ENCODE data around the gene SPAG17.

SPAG17 gene

DNA sequence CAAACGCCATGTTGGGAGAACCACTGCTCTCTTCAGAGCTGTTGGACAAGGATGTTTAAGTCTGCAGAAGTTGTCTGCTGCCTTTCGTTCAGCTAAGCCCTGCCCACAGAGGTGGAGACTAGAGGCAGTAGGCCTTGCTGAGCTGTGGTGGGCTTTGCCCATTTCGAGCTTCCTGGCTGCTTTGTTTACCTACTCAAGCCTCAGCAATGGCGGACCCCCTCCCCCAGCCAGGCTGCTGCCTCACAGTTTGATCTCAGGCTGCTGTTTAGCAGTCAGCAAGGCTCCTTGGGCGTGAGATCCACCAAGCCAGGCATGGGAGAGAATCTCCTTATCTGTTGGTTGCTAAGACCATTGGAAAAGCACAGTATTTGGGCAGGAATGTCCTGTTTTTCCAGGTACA, 180.7 kb downstream of the SPAG17 start (continued):
- TF ChIP-seq, protein P1, sequence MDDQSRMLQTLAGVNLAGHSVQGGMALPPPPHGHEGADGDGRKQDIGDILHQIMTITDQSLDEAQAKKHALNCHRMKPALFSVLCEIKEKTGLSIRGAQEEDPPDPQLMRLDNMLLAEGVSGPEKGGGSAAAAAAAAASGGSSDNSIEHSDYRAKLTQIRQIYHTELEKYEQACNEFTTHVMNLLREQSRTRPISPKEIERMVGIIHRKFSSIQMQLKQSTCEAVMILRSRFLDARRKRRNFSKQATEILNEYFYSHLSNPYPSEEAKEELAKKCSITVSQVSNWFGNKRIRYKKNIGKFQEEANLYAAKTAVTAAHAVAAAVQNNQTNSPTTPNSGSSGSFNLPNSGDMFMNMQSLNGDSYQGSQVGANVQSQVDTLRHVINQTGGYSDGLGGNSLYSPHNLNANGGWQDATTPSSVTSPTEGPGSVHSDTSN (CRISPR knock-in tag; IDR thresholded peaks at IDR 0.05): no peak
- TF ChIP-seq HOXC10 (CRISPR knock-in tag; IDR thresholded peaks at IDR 0.05) (no peak), RBAK (tag by site-specific recombination; IDR thresholded peaks at IDR 0.05) (no peak), SALL2 (tag by site-specific recombination; IDR thresholded peaks at IDR 0.05; ENCODE audit: borderline replicate concordance) (no peak), YY2 (tag by site-specific recombination; IDR thresholded peaks at IDR 0.05) (no peak), ZNF140 (tag by site-specific recombination; IDR thresholded peaks at IDR 0.05) (no peak), ZNF701 (tag by site-specific recombination; IDR thresholded peaks at IDR 0.05) (no peak)
- TF ChIP-seq, protein P2, sequence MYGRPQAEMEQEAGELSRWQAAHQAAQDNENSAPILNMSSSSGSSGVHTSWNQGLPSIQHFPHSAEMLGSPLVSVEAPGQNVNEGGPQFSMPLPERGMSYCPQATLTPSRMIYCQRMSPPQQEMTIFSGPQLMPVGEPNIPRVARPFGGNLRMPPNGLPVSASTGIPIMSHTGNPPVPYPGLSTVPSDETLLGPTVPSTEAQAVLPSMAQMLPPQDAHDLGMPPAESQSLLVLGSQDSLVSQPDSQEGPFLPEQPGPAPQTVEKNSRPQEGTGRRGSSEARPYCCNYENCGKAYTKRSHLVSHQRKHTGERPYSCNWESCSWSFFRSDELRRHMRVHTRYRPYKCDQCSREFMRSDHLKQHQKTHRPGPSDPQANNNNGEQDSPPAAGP (tag by site-specific recombination; IDR thresholded peaks at IDR 0.05): no peak
- TF ChIP-seq, protein P3, sequence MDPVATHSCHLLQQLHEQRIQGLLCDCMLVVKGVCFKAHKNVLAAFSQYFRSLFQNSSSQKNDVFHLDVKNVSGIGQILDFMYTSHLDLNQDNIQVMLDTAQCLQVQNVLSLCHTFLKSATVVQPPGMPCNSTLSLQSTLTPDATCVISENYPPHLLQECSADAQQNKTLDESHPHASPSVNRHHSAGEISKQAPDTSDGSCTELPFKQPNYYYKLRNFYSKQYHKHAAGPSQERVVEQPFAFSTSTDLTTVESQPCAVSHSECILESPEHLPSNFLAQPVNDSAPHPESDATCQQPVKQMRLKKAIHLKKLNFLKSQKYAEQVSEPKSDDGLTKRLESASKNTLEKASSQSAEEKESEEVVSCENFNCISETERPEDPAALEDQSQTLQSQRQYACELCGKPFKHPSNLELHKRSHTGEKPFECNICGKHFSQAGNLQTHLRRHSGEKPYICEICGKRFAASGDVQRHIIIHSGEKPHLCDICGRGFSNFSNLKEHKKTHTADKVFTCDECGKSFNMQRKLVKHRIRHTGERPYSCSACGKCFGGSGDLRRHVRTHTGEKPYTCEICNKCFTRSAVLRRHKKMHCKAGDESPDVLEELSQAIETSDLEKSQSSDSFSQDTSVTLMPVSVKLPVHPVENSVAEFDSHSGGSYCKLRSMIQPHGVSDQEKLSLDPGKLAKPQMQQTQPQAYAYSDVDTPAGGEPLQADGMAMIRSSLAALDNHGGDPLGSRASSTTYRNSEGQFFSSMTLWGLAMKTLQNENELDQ (tag by site-specific recombination; IDR thresholded peaks at IDR 0.05; ENCODE audit: low read depth): no peak
- TF ChIP-seq, protein P4, sequence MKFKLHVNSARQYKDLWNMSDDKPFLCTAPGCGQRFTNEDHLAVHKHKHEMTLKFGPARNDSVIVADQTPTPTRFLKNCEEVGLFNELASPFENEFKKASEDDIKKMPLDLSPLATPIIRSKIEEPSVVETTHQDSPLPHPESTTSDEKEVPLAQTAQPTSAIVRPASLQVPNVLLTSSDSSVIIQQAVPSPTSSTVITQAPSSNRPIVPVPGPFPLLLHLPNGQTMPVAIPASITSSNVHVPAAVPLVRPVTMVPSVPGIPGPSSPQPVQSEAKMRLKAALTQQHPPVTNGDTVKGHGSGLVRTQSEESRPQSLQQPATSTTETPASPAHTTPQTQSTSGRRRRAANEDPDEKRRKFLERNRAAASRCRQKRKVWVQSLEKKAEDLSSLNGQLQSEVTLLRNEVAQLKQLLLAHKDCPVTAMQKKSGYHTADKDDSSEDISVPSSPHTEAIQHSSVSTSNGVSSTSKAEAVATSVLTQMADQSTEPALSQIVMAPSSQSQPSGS (tag by site-specific recombination; IDR thresholded peaks at IDR 0.05; ENCODE audit: low read depth): no peak

DNA sequence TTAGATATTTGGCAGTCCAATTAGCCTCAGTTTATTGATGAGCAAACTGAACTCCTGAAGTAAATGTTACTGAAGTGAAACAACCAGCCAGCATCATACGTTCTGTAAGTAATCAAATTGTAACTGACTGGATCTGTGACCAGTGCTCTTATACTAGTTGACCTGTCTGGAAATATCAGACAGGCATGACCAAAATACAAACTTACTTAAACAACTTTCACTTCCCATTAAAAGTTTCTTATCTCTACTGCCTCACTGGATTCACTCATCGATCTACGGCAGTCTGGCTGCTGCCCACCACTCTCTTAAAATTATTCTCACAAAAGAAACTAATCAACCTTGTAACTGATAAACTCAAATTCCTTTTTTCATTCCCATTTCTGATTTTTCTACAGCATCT, 199.1 kb downstream of the SPAG17 start:
- CTCF ChIA-PET: no interaction called here
- Histone ChIP-seq H3K36me3 (ENCODE audit: control insufficient read depth in 2 of 2, insufficient read depth in 1 of 2, low read length in 2 of 2) (no peaks in the 10 kb centered on the region), H3K27ac (ENCODE audit: extremely low read depth, low read depth, low read length) (no peak overlapping the region), H3K4me1 (ENCODE audit: control insufficient read depth, insufficient read depth, low read length) (no peaks in the 10 kb centered on the region), H3K4me3 (ENCODE audit: low read depth, low read length) (no peak overlapping the region), H3K9me3 (ENCODE audit: control insufficient read depth, insufficient read depth, low read depth, low read length) (no peaks in the 10 kb centered on the region)
- POLR2A ChIA-PET: no interaction called here
- TF ChIP-seq, protein P5, sequence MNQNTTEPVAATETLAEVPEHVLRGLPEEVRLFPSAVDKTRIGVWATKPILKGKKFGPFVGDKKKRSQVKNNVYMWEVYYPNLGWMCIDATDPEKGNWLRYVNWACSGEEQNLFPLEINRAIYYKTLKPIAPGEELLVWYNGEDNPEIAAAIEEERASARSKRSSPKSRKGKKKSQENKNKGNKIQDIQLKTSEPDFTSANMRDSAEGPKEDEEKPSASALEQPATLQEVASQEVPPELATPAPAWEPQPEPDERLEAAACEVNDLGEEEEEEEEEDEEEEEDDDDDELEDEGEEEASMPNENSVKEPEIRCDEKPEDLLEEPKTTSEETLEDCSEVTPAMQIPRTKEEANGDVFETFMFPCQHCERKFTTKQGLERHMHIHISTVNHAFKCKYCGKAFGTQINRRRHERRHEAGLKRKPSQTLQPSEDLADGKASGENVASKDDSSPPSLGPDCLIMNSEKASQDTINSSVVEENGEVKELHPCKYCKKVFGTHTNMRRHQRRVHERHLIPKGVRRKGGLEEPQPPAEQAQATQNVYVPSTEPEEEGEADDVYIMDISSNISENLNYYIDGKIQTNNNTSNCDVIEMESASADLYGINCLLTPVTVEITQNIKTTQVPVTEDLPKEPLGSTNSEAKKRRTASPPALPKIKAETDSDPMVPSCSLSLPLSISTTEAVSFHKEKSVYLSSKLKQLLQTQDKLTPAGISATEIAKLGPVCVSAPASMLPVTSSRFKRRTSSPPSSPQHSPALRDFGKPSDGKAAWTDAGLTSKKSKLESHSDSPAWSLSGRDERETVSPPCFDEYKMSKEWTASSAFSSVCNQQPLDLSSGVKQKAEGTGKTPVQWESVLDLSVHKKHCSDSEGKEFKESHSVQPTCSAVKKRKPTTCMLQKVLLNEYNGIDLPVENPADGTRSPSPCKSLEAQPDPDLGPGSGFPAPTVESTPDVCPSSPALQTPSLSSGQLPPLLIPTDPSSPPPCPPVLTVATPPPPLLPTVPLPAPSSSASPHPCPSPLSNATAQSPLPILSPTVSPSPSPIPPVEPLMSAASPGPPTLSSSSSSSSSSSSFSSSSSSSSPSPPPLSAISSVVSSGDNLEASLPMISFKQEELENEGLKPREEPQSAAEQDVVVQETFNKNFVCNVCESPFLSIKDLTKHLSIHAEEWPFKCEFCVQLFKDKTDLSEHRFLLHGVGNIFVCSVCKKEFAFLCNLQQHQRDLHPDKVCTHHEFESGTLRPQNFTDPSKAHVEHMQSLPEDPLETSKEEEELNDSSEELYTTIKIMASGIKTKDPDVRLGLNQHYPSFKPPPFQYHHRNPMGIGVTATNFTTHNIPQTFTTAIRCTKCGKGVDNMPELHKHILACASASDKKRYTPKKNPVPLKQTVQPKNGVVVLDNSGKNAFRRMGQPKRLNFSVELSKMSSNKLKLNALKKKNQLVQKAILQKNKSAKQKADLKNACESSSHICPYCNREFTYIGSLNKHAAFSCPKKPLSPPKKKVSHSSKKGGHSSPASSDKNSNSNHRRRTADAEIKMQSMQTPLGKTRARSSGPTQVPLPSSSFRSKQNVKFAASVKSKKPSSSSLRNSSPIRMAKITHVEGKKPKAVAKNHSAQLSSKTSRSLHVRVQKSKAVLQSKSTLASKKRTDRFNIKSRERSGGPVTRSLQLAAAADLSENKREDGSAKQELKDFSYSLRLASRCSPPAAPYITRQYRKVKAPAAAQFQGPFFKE (tag by site-specific recombination; IDR thresholded peaks at IDR 0.05; ENCODE audit: borderline replicate concordance): no peak
- TF ChIP-seq ZNF585B (tag by site-specific recombination; IDR thresholded peaks at IDR 0.05) (no peak), ZNF202 (tag by site-specific recombination; IDR thresholded peaks at IDR 0.05; ENCODE audit: borderline replicate concordance) (no peak), ZNF776 (tag by site-specific recombination; IDR thresholded peaks at IDR 0.05; ENCODE audit: borderline replicate concordance) (no peak), HOXC10 (CRISPR knock-in tag; IDR thresholded peaks at IDR 0.05) (no peak), ZFHX2 (tag by site-specific recombination; conservative IDR thresholded peaks at IDR 0.05) (no peak), ZNF555 (tag by site-specific recombination; conservative IDR thresholded peaks at IDR 0.05) (no peak), ZFP41 (tag by site-specific recombination; IDR thresholded peaks at IDR 0.05; ENCODE audit: borderline replicate concordance) (no peak), ZNF658 (tag by site-specific recombination; IDR thresholded peaks at IDR 0.05) (no peak), ZNF571 (tag by site-specific recombination; IDR thresholded peaks at IDR 0.05) (no peak), ZNF626 (tag by site-specific recombination; IDR thresholded peaks at IDR 0.05) (no peak), KLF16 (tag by site-specific recombination; IDR thresholded peaks at IDR 0.05) (no peak), ZNF24 (tag by site-specific recombination; IDR thresholded peaks at IDR 0.05) (no peak), ZNF560 (tag by site-specific recombination; IDR thresholded peaks at IDR 0.05; ENCODE audit: borderline replicate concordance) (no peak), BCL11A (tag by site-specific recombination; IDR thresholded peaks at IDR 0.05; ENCODE audit: low read depth) (no peak)
- TF ChIP-seq, protein P6, sequence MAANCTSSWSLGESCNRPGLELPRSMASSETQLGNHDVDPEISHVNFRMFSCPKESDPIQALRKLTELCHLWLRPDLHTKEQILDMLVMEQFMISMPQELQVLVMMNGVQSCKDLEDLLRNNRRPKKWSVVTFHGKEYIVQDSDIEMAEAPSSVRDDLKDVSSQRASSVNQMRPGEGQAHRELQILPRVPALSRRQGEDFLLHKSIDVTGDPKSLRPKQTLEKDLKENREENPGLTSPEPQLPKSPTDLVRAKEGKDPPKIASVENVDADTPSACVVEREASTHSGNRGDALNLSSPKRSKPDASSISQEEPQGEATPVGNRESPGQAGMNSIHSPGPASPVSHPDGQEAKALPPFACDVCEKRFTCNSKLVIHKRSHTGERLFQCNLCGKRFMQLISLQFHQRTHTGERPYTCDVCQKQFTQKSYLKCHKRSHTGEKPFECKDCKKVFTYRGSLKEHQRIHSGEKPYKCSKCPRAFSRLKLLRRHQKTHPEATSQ (tag by site-specific recombination; IDR thresholded peaks at IDR 0.05): no peak
